Neural cell (in vitro differentiated cells): ENCODE results near the gene FYB1. TPM values are rescaled to one million over a fixed set of nuclear protein-coding genes. Genes with fewer than 3 reads are reported as not detected.

Experiments used
- H2AFZ ChIP-seq: fragments of 200-600, 300-800 bp; sonication (generic), shearing (Covaris generic); 2 replicates; pipeline ENCODE4 v1.6.0; 2014; ENCODE audit warnings: low read depth, mild to moderate bottlenecking, antibody characterized with exemption, low read length, moderate library complexity
- H3F3A ChIP-seq: fragments of 200-600 bp; shearing (Covaris generic); 2 replicates; pipeline ENCODE4 v1.6.1; 2016; ENCODE audit warnings: mild to moderate bottlenecking, moderate library complexity, mixed read lengths, antibody characterized with exemption, low read length; ENCODE audit not compliant: insufficient read depth, poor library complexity, severe bottlenecking
- H3K27ac ChIP-seq: fragments of 200-600, 300-800 bp; sonication (generic), shearing (Covaris generic); 2 replicates; pipeline ENCODE4 v1.5.1; 2014; ENCODE audit warnings: mild to moderate bottlenecking, low read length, moderate library complexity
- H3K27me3 ChIP-seq: fragments of 300-800, 200-600 bp; sonication (generic), shearing (Covaris generic); 2 replicates; pipeline ENCODE4 v1.6.0; 2014; ENCODE audit warnings: mild to moderate bottlenecking, low read depth, low read length, moderate library complexity; ENCODE audit not compliant: insufficient read depth
- H3K36me3 ChIP-seq: fragments of 300-800, 200-600 bp; sonication (generic), shearing (Covaris generic); 2 replicates; pipeline ENCODE4 v1.5.1; 2014; ENCODE audit warnings: mild to moderate bottlenecking, antibody characterized with exemption, low read length, moderate library complexity; ENCODE audit not compliant: insufficient read depth
- H3K4me2 ChIP-seq: fragments of 300-800, 200-600 bp; sonication (generic), shearing (Covaris generic); 2 replicates; pipeline ENCODE4 v1.6.0; 2014; ENCODE audit warnings: mild to moderate bottlenecking, low read length
- H3K4me3 ChIP-seq: fragments of 300-800, 200-600 bp; sonication (generic), shearing (Covaris generic); 2 replicates; pipeline ENCODE4 v1.5.1; 2014; ENCODE audit warnings: mild to moderate bottlenecking, low read length, moderate library complexity
- H3K79me2 ChIP-seq: fragments of 200-600 bp; shearing (Covaris generic); replicated peaks from 2 replicates; pipeline ENCODE4 v1.6.0; 2014; ENCODE audit warnings: mild to moderate bottlenecking, low read length, moderate library complexity; ENCODE audit not compliant: insufficient read depth
- H3K9ac ChIP-seq: fragments of 300-800, 200-600 bp; sonication (generic), shearing (Covaris generic); 2 replicates; pipeline ENCODE4 v1.6.1; 2016; ENCODE audit warnings: mild to moderate bottlenecking, low read length, mixed read lengths
- H3K9me2 ChIP-seq: fragments of 200-600 bp; shearing (Covaris generic); 2 replicates; pipeline ENCODE4 v1.6.1; 2016; ENCODE audit warnings: mild to moderate bottlenecking, low read length, mixed read lengths; ENCODE audit not compliant: insufficient read depth
- H3K9me3 ChIP-seq: fragments of 200-600, 300-800 bp; sonication (generic), shearing (Covaris generic); 2 replicates; pipeline ENCODE4 v1.6.1; 2016; ENCODE audit warnings: mild to moderate bottlenecking, mixed run types, low read length, moderate library complexity, mixed read lengths
- H4K20me1 ChIP-seq: fragments of 200-600 bp; shearing (Covaris generic); 2 replicates; pipeline ENCODE4 v1.6.1; 2016; ENCODE audit warnings: mild to moderate bottlenecking, mixed run types; ENCODE audit not compliant: insufficient read depth
- EP300 ChIP-seq: fragments of 450-650 bp; conservative IDR thresholded peaks from 2 replicates; pipeline ENCODE4 v1.6.1; 2014; ENCODE audit warnings: antibody characterized with exemption, mild to moderate bottlenecking, moderate library complexity; ENCODE audit not compliant: poor library complexity, severe bottlenecking
- EZH2 ChIP-seq: fragments of 200-600, 300-800 bp; shearing (Covaris generic), sonication (generic); IDR thresholded peaks from 2 replicates; pipeline ENCODE4 v1.6.1; 2014; ENCODE audit warnings: antibody characterized with exemption, low read length, borderline replicate concordance, mild to moderate bottlenecking; ENCODE audit not compliant: insufficient read depth, poor library complexity, severe bottlenecking
- MXI1 ChIP-seq: fragments of 450-650 bp; conservative IDR thresholded peaks from 2 replicates; pipeline ENCODE4 v1.6.1; 2014; ENCODE audit warnings: antibody characterized with exemption, mild to moderate bottlenecking; ENCODE audit not compliant: poor library complexity, severe bottlenecking
- POLR2AphosphoS5 ChIP-seq: IDR thresholded peaks from 2 replicates; pipeline ENCODE4 v1.6.1; 2012
- RAD21 ChIP-seq: fragments of 450-650 bp; conservative IDR thresholded peaks from 2 replicates; pipeline ENCODE4 v1.6.1; 2014; ENCODE audit warnings: antibody characterized with exemption, mild to moderate bottlenecking, moderate library complexity
- SMC3 ChIP-seq: fragments of 450-650 bp; conservative IDR thresholded peaks from 2 replicates; pipeline ENCODE4 v1.6.1; 2014; ENCODE audit warnings: antibody characterized with exemption, mild to moderate bottlenecking, moderate library complexity; ENCODE audit not compliant: poor library complexity
- TAF1 ChIP-seq: IDR thresholded peaks from 2 replicates; pipeline ENCODE4 v1.6.1; 2012; ENCODE audit warnings: low read depth
- polyA plus RNA-seq: library from polyadenylated mRNA; depleted of rRNA; stranded (reverse); fragments of >200 nt; gene quantifications from 2 replicates; pipeline ENCODE4 v1.2.3, GENCODE V29; 2014
- TF ChIP-seq, protein P1 (sequence below): IDR thresholded peaks from 2 replicates; pipeline ENCODE4 v1.6.1; 2012; ENCODE audit warnings: borderline replicate concordance
- TF ChIP-seq, protein P2 (sequence below): fragments of 450-650 bp; IDR thresholded peaks from 2 replicates; pipeline ENCODE4 v1.5.1; 2014; ENCODE audit warnings: antibody characterized with exemption, mild to moderate bottlenecking, moderate library complexity; ENCODE audit not compliant: poor library complexity, severe bottlenecking

FYB1 gene
- polyA plus RNA-seq, 1 donor from 2014 or later: not detected

DNA sequence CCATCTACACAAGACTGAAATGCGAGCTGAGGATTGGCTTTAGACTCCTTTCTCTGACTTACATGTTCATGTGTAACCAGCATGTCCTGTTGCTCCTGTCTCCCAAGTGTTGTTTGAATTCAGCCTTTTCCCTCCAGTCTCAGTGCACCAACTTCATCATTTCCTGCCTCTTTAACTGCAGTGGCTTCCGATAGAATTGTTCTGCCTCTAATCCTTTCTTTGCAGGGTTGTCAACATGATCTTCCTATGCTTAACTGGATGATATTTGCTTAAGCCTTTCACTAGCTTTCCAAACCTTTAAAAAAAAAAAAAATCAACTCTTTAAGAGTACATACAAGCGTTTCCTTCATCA is 6.7 kb upstream of the FYB1 start:
- H4K20me1 ChIP-seq: no peaks in the 10 kb centered on the region
- H3K9me2 ChIP-seq: no peaks in the 10 kb centered on the region
- H3K79me2 ChIP-seq: no peaks in the 10 kb centered on the region
- no peaks in the 10 kb centered on the region for H3K27me3 ChIP-seq
- no peak for TF ChIP-seq POLR2AphosphoS5
- TF ChIP-seq, protein P1, sequence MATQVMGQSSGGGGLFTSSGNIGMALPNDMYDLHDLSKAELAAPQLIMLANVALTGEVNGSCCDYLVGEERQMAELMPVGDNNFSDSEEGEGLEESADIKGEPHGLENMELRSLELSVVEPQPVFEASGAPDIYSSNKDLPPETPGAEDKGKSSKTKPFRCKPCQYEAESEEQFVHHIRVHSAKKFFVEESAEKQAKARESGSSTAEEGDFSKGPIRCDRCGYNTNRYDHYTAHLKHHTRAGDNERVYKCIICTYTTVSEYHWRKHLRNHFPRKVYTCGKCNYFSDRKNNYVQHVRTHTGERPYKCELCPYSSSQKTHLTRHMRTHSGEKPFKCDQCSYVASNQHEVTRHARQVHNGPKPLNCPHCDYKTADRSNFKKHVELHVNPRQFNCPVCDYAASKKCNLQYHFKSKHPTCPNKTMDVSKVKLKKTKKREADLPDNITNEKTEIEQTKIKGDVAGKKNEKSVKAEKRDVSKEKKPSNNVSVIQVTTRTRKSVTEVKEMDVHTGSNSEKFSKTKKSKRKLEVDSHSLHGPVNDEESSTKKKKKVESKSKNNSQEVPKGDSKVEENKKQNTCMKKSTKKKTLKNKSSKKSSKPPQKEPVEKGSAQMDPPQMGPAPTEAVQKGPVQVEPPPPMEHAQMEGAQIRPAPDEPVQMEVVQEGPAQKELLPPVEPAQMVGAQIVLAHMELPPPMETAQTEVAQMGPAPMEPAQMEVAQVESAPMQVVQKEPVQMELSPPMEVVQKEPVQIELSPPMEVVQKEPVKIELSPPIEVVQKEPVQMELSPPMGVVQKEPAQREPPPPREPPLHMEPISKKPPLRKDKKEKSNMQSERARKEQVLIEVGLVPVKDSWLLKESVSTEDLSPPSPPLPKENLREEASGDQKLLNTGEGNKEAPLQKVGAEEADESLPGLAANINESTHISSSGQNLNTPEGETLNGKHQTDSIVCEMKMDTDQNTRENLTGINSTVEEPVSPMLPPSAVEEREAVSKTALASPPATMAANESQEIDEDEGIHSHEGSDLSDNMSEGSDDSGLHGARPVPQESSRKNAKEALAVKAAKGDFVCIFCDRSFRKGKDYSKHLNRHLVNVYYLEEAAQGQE: no peak
- no peak for TF ChIP-seq MXI1
- no peak for TF ChIP-seq EP300
- TF ChIP-seq SMC3: no peak
- no peak overlapping the region for H3K27ac ChIP-seq
- no peak overlapping the region for H2AFZ ChIP-seq
- no peak overlapping the region for H3K9ac ChIP-seq
- no peaks in the 10 kb centered on the region for H3K9me3 ChIP-seq
- H3K4me2 ChIP-seq: no peak overlapping the region
- H3K4me3 ChIP-seq: no peak overlapping the region
- no peaks in the 10 kb centered on the region for H3K36me3 ChIP-seq
- H3F3A ChIP-seq: no peaks in the 10 kb centered on the region

DNA sequence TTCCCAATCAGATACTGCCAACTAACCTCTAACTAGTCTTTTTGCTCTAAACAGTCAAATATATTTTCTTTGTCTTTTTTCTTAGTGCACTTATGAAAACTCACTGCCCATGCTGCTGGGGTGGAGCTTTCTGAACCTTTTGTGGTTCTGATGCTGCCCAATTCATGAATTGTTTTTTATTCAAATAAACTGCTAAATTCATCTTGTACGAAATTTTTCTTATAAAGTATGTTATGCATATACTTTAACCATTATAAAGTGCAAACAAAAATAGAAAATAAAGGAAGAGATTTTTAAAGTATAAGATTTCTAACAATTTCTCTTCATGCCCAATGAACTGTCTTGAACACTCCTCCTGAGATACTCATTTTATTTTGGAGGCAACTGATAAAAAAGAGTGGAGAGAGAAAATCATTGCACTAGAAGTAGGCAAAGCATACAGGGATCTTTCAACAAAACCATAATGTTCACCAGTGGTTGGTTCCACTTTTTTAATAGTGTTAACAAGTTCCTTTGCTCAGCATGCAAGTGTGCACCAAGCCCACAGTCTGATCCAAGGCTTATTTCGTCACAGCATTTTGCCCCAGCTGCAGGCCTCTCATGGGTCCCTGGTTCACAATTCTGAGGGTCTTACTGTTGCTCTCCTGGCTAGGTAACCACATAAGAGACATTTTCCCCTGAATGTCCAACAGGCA is 6.2 kb upstream of the FYB1 start:
- H3K27ac ChIP-seq: no peak overlapping the region
- H3K79me2 ChIP-seq: no peaks in the 10 kb centered on the region
- H3K9me2 ChIP-seq: no peaks in the 10 kb centered on the region
- no peaks in the 10 kb centered on the region for H3K27me3 ChIP-seq
- H3K4me2 ChIP-seq: no peak overlapping the region
- H3F3A ChIP-seq: no peaks in the 10 kb centered on the region
- TF ChIP-seq SMC3: no peak
- no peak for TF ChIP-seq TAF1
- no peak for TF ChIP-seq POLR2AphosphoS5
- TF ChIP-seq, protein P2, sequence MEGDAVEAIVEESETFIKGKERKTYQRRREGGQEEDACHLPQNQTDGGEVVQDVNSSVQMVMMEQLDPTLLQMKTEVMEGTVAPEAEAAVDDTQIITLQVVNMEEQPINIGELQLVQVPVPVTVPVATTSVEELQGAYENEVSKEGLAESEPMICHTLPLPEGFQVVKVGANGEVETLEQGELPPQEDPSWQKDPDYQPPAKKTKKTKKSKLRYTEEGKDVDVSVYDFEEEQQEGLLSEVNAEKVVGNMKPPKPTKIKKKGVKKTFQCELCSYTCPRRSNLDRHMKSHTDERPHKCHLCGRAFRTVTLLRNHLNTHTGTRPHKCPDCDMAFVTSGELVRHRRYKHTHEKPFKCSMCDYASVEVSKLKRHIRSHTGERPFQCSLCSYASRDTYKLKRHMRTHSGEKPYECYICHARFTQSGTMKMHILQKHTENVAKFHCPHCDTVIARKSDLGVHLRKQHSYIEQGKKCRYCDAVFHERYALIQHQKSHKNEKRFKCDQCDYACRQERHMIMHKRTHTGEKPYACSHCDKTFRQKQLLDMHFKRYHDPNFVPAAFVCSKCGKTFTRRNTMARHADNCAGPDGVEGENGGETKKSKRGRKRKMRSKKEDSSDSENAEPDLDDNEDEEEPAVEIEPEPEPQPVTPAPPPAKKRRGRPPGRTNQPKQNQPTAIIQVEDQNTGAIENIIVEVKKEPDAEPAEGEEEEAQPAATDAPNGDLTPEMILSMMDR: no peak
- TF ChIP-seq, protein P1: no peak
- no peak for TF ChIP-seq EP300
- TF ChIP-seq RAD21: no peak
- no peak for TF ChIP-seq EZH2
- no peak for TF ChIP-seq MXI1
- H3K4me3 ChIP-seq: no peak overlapping the region
- no peaks in the 10 kb centered on the region for H3K36me3 ChIP-seq
- no peaks in the 10 kb centered on the region for H3K9me3 ChIP-seq
- H3K9ac ChIP-seq: no peak overlapping the region
- no peaks in the 10 kb centered on the region for H4K20me1 ChIP-seq
- H2AFZ ChIP-seq: no peak overlapping the region
